Measurements from ENCODE around the gene NEDD4L.

The NEDD4L gene

DNA sequence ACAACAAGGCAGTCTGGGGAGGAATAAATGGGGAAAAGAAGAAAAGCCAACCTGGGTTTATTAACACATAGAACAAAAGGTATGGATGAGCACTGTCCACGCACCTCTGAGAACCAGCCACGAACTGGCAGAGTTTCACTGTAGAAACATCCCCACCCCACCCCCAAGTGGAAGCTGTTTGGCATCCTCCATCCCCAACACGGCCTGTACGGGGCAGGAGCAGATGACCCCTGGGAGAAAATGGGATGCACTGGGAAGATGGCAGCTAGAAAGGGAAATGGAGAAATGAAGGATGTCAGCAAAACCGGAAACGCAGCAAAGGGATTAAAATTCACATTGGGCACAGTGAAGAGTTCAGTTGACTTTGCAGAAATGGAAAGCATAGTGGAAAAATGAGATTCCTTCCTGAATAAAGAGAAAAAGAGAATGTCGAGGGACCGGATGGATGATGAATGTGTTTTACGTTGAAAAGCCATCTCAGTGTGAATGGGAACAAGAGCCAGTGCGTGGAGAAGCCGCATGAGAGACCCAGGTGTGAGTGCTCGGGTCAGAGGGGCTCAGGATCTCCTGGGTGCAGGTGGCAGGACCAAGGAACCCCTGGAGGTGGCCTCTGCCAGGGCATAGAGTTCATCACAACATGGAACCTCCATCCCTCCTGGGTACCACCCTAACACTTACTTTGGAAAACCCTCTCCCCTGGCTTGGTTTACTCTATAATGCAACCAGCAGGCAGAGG is 337.8 kb downstream of the NEDD4L start:
- Histone ChIP-seq H3K4me3 (ENCODE audit: low read depth, low read length) (no peak overlapping the region), H3K36me3 (ENCODE audit: control insufficient read depth in 2 of 2, insufficient read depth in 1 of 2, low read length in 2 of 2) (peaks cover 0 to 31% of the 10 kb centered on the region in 2 experiments; a peak in 1 of 3 replicates), H3K27ac (ENCODE audit: extremely low read depth, low read depth, low read length) (no peak overlapping the region), H3K4me1 (ENCODE audit: control insufficient read depth, insufficient read depth, low read length) (no peaks in the 10 kb centered on the region), H3K9me3 (ENCODE audit: control insufficient read depth, insufficient read depth, low read depth, low read length) (no peaks in the 10 kb centered on the region)
- ChIA-PET CTCF (interaction anchor here (1.2 to 1.8 kb wide), 2 partner anchors 115 to 382 kb away, joined by 3 to 5 read pairs; no protein-coding TSS in a partner anchor), POLR2A (no interaction called here)
- no peak for TF ChIP-seq KLF8 (tag by site-specific recombination; IDR thresholded peaks at IDR 0.05)
- TF ChIP-seq KLF7 (tag by site-specific recombination; IDR thresholded peaks at IDR 0.05; ENCODE audit: borderline replicate concordance): no peak
- TF ChIP-seq SCRT1 (tag by site-specific recombination; IDR thresholded peaks at IDR 0.05; ENCODE audit: borderline replicate concordance): no peak
- TF ChIP-seq ZNF24 (tag by site-specific recombination; IDR thresholded peaks at IDR 0.05): no peak
- TF ChIP-seq ZNF37A (tag by site-specific recombination; IDR thresholded peaks at IDR 0.05): no peak
- TF ChIP-seq ZNF324 (tag by site-specific recombination; IDR thresholded peaks at IDR 0.05): no peak
- no peak for TF ChIP-seq ZNF335 (tag by site-specific recombination; conservative IDR thresholded peaks at IDR 0.05)
- no peak for TF ChIP-seq ELK4 (IDR thresholded peaks at IDR 0.05; ENCODE audit: borderline replicate concordance, low read depth, low read length)
- TF ChIP-seq ZNF777 (tag by site-specific recombination; IDR thresholded peaks at IDR 0.05; ENCODE audit: borderline replicate concordance): no peak
- no peak for TF ChIP-seq ZNF596 (tag by site-specific recombination; IDR thresholded peaks at IDR 0.05)
- TF ChIP-seq, protein P1, sequence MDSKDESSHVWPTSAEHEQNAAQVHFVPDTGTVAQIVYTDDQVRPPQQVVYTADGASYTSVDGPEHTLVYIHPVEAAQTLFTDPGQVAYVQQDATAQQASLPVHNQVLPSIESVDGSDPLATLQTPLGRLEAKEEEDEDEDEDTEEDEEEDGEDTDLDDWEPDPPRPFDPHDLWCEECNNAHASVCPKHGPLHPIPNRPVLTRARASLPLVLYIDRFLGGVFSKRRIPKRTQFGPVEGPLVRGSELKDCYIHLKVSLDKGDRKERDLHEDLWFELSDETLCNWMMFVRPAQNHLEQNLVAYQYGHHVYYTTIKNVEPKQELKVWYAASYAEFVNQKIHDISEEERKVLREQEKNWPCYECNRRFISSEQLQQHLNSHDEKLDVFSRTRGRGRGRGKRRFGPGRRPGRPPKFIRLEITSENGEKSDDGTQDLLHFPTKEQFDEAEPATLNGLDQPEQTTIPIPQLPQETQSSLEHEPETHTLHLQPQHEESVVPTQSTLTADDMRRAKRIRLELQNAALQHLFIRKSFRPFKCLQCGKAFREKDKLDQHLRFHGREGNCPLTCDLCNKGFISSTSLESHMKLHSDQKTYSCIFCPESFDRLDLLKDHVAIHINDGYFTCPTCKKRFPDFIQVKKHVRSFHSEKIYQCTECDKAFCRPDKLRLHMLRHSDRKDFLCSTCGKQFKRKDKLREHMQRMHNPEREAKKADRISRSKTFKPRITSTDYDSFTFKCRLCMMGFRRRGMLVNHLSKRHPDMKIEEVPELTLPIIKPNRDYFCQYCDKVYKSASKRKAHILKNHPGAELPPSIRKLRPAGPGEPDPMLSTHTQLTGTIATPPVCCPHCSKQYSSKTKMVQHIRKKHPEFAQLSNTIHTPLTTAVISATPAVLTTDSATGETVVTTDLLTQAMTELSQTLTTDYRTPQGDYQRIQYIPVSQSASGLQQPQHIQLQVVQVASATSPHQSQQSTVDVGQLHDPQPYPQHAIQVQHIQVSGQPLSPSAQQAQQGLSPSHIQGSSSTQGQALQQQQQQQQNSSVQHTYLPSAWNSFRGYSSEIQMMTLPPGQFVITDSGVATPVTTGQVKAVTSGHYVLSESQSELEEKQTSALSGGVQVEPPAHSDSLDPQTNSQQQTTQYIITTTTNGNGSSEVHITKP (tag by site-specific recombination; IDR thresholded peaks at IDR 0.05): no peak
- no peak for TF ChIP-seq ZNF19 (tag by site-specific recombination; IDR thresholded peaks at IDR 0.05; ENCODE audit: low read depth)
- no peak for TF ChIP-seq GLIS2 (tag by site-specific recombination; IDR thresholded peaks at IDR 0.05)

- Histone ChIP-seq H3K4me3 (ENCODE audit: low read depth, low read length) (no peak overlapping the region), H3K4me1 (ENCODE audit: control insufficient read depth, insufficient read depth, low read length) (no peaks in the 10 kb centered on the region), H3K9me3 (ENCODE audit: control insufficient read depth, insufficient read depth, low read depth, low read length) (no peaks in the 10 kb centered on the region), H3K27ac (ENCODE audit: extremely low read depth, low read depth, low read length) (no peak overlapping the region), H3K36me3 (ENCODE audit: control insufficient read depth in 2 of 2, insufficient read depth in 1 of 2, low read length in 2 of 2) (peaks cover 0 to 31% of the 10 kb centered on the region in 2 experiments; a peak in 1 of 3 replicates)
- CTCF ChIA-PET: interaction anchor here (1.2 kb wide), 1 partner anchor 382 kb away, joined by 3 read pairs; no protein-coding TSS in a partner anchor
- POLR2A ChIA-PET: no interaction called here
- TF ChIP-seq IKZF3 (tag by site-specific recombination; IDR thresholded peaks at IDR 0.05) (no peak), TRIM28 (IDR thresholded peaks at IDR 0.05; ENCODE audit: borderline replicate concordance, low read length) (no peak), ZNF223 (tag by site-specific recombination; IDR thresholded peaks at IDR 0.05) (no peak), ZNF624 (tag by site-specific recombination; IDR thresholded peaks at IDR 0.05) (no peak), ZNF48 (tag by site-specific recombination; IDR thresholded peaks at IDR 0.05) (no peak), ZNF549 (tag by site-specific recombination; IDR thresholded peaks at IDR 0.05) (no peak), ZNF621 (tag by site-specific recombination; IDR thresholded peaks at IDR 0.05) (no peak), ZNF175 (tag by site-specific recombination; IDR thresholded peaks at IDR 0.05) (no peak), ZFP69B (tag by site-specific recombination; IDR thresholded peaks at IDR 0.05) (no peak), ZBTB6 (tag by site-specific recombination; IDR thresholded peaks at IDR 0.05) (no peak), ZSCAN4 (tag by site-specific recombination; IDR thresholded peaks at IDR 0.05) (no peak), ZNF169 (tag by site-specific recombination; IDR thresholded peaks at IDR 0.05) (no peak), ZNF544 (tag by site-specific recombination; IDR thresholded peaks at IDR 0.05) (no peak), ZBTB21 (tag by site-specific recombination; IDR thresholded peaks at IDR 0.05) (no peak)
Measured at GRCh38 chr18:58382446-58382845, 338.4 kb downstream of the NEDD4L start.
